Cardiac fibroblast (primary cell): Measurements from ENCODE around the gene ANXA4.

Experiments
- DNase-seq, 2 donors: peaks; one replicate each; pipeline versions ENCODE4 v3.0.0 to v3.0.0-alpha.2; 2010; ENCODE audit warnings: low read depth in 2 of 2
- H3K4me3 ChIP-seq, 2 donors: replicated peaks in 1 of 2; 1 replicate in 1 of 2; 2 replicates in 1 of 2; pipeline ENCODE4 v1.5.1; 2011; ENCODE audit warnings: low read depth in 2 of 2, low read length in 2 of 2, mild to moderate bottlenecking in 2 of 2, moderate library complexity in 1 of 2
- TF ChIP-seq, protein P1 (sequence below): IDR thresholded peaks from one replicate; pipeline ENCODE4 v1.5.1; 2011; ENCODE audit warnings: low read depth, mild to moderate bottlenecking, low read length, inconsistent platforms

The ANXA4 gene

DNA sequence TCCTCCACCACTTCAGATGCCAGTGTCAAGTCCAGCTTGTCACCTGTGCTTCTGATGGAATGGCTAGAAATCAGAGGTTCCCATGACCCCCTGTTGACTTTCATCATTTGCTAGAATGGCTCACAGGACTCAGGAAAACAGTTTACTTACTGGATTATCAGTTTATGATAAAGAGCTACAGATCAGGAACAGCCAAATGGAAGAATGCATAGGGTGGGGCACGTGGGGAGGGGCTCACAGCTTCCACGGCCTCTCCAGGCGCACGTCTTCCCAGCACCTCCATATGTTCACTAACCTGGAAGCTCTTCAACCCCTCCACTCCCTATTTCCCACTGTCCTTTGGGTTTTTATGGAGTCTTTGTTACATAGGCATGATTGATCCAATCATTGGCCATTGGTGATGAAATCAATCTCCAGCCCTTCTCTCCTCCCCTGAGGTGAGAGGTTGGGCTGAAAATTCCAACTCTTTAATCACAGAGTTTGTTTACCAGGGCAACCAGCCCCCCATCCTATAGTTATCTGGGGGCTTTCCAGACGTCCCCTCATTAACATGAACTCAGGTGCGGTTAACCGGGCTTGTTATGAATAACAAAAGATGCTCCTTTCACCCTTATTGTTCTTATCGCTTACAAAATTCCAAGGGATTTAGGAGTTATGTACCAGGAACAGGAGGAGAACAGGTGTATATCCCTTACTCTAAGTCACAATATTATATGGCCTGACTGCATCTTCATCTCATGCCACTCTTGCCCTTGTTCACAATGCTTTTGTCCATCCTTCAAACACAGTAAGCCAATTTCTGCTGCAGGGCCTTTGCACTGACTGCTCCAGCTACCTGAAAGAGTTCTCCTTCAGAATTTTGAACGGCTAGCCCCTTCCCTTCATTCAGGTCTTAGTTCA lies 35.2 kb downstream of the ANXA4 start:
- H3K4me3 ChIP-seq = no peak overlapping the region
- DNase-seq = no peak
- TF ChIP-seq, protein P1, sequence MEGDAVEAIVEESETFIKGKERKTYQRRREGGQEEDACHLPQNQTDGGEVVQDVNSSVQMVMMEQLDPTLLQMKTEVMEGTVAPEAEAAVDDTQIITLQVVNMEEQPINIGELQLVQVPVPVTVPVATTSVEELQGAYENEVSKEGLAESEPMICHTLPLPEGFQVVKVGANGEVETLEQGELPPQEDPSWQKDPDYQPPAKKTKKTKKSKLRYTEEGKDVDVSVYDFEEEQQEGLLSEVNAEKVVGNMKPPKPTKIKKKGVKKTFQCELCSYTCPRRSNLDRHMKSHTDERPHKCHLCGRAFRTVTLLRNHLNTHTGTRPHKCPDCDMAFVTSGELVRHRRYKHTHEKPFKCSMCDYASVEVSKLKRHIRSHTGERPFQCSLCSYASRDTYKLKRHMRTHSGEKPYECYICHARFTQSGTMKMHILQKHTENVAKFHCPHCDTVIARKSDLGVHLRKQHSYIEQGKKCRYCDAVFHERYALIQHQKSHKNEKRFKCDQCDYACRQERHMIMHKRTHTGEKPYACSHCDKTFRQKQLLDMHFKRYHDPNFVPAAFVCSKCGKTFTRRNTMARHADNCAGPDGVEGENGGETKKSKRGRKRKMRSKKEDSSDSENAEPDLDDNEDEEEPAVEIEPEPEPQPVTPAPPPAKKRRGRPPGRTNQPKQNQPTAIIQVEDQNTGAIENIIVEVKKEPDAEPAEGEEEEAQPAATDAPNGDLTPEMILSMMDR = no peak

- TF ChIP-seq, protein P1 = no peak
- DNase-seq = no peak
- no peak overlapping the region for H3K4me3 ChIP-seq
These were observed 35.8 kb downstream of the ANXA4 start for GRCh38 chr2:69777786-69778105.

- H3K4me3 ChIP-seq = no peak overlapping the region
- DNase-seq = peak in 1 of 2 donors; percentile 18
- TF ChIP-seq, protein P1 = no peak
These were observed 37.5 kb downstream of the ANXA4 start for GRCh38 chr2:69779258-69780001.

DNA sequence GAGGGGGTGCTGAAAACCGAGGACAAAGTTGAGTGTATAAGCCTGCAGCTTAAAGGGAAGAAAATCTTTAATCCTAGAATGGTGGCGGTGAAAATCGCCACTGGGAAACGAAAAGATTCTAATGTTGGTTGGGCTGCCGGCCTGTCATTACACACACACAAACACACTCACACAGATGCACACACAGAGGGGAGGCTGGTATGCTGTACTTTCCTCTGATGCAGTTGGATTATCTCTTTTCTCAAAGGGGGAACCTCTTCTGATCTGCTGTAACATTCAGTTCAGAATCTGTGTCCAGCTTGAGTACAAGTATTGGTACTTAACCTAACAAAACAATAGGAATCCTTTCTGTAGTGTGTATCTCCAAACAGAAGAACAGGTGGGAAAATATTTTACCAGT lies 39.0 kb downstream of the ANXA4 start:
- TF ChIP-seq, protein P1 = no peak
- DNase-seq = no peak
- H3K4me3 ChIP-seq = no peak overlapping the region

DNA sequence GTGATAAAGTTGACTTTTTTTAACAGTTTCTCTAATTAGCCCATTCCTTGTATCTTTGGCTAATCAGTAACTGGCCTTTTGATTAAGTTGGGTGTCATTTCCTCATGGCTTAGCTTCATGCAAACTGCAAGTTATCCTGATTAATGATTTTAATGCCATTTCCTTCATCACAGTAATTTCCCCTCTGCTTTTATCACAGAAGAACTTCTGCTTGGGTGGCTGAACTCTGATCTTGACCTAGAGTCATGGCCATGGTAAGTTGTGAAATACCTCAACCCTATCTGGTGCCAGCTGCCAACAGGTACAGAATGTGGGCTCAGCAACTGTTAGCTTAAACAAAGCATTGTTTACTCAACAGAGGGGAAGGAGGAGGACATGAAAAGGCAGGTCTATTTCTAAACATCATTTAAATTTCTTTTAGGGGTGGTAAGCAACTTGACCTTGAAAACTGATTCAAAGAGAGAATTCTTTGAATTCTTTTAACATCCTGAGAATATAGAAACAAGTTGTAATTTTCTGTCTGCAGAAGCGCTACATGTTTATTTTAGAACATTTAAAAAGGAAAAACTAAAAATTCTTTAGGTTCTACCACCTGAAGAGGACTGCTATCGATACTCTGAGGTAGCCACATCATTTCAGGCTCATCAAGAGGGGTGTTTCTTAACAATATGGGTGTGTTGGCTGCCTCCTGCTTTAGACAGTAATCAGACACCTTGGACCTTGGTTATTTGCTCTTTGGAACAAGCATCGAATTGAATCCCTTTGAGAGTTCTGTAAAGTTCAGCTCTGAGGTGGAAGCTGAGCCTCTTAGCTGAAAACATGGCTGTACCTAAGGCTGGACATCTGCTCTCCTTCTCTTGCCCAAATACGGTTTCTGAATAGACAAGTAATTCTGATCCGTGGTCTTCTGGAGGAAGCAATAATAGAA lies 39.7 kb downstream of the ANXA4 start:
- TF ChIP-seq, protein P1 = no peak
- H3K4me3 ChIP-seq = no peak overlapping the region
- no peak for DNase-seq

DNA sequence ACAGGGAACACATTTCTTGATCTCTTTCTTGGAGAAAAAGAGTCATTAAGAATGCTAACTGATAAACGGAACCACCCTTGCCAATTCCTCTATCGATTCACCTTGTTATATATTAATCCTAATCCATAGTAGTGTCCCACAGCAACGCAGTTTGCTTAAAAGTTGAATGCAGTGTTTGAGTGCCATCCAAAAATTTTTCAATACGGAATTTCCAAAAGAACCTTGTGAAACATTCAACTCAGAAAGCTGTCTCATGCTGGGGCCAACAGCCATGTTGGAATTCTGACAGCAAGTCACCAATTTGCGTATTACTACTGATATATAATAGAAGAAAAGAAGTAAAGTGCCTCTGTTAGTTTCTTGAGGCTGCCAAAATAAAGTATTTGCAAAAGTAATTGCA lies 42.3 kb downstream of the ANXA4 start:
- no peak for DNase-seq
- no peak overlapping the region for H3K4me3 ChIP-seq
- TF ChIP-seq, protein P1 = no peak
